ENCODE data around the gene ZNF597.
A peak's percentile ranks its signal among the peaks of the same experiment; 100 is the strongest.

ZNF597 gene

DNA sequence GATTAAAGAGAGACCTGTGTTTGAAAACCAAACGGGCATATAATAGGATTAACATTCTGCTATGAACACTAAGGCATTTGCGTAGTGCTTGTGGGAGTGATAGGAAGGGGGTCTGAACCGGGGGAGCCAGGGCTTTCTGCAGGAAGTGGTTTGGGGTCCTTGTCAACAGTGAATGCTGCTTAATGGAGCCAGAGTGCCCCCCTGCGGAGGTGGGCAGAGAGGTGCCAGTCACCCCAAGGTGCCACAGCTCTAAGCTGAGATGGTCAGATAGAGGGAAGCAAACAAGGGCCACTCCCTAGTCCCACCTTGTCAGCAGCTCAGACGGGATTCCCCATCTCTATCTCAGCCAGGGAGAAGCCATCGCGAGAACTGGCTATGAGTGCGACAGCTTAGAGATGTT is 17.8 kb upstream of the ZNF597 start:
- Histone ChIP-seq H3K9ac (ENCODE audit: low read length) (no peak overlapping the region), H3K36me3 (ENCODE audit: control insufficient read depth, insufficient read depth, low read length) (peaks cover 7% of the 10 kb centered on the region), H3K27ac (ENCODE audit: low read depth, low read length) (no peak overlapping the region), H3K9me3 (ENCODE audit: control insufficient read depth, insufficient read depth, low read depth, low read length) (no peaks in the 10 kb centered on the region), H3K27me3 (ENCODE audit: control insufficient read depth, insufficient read depth, low read length) (no peaks in the 10 kb centered on the region), H3K4me1 (ENCODE audit: control insufficient read depth, insufficient read depth, low read length) (peaks cover 33% of the 10 kb centered on the region), H3K4me3 (ENCODE audit: low read depth, low read length) (no peak overlapping the region)

- no peaks in the 10 kb centered on the region for H3K9me3 ChIP-seq (ENCODE audit: control insufficient read depth, insufficient read depth, low read depth, low read length)
- no peak overlapping the region for H3K27ac ChIP-seq (ENCODE audit: low read depth, low read length)
- H3K9ac ChIP-seq (ENCODE audit: low read length), result no peak overlapping the region
- H3K27me3 ChIP-seq (ENCODE audit: control insufficient read depth, insufficient read depth, low read length), result no peaks in the 10 kb centered on the region
- H3K36me3 ChIP-seq (ENCODE audit: control insufficient read depth, insufficient read depth, low read length), result 0 out of 2 replicates have a peak, but pooled peaks cover 3% of the 10 kb centered on the region
- peaks cover 33% of the 10 kb centered on the region for H3K4me1 ChIP-seq (ENCODE audit: control insufficient read depth, insufficient read depth, low read length)
- no peak overlapping the region for H3K4me3 ChIP-seq (ENCODE audit: low read depth, low read length)
Measured at GRCh38 chr16:3460585-3460984, 17.3 kb upstream of the ZNF597 start.

DNA sequence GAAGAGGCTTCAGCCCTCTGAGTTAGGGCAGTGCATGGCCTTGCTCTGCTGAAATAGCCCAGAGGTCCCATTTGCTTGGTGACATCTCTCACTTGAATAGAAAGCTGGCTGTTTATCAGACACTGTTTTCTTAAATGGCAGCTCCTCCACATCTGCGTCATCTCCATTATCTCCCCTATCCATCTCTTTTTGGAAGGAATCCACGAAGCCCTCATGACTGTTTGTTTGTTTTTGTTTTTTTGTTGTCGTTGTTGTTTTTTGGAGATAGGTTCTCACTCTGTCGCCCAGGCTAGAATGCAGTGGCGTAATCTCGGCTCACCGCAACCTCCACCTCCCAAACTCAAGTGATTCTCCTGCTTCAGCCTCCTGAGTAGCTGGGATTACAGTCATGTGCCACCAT is 16.8 kb upstream of the ZNF597 start:
- Histone ChIP-seq H3K9me3 (ENCODE audit: control insufficient read depth, insufficient read depth, low read depth, low read length) (no peaks in the 10 kb centered on the region), H3K27ac (ENCODE audit: low read depth, low read length) (no peak overlapping the region), H3K9ac (ENCODE audit: low read length) (peak overlapping the region; percentile 27), H3K4me3 (ENCODE audit: low read depth, low read length) (0 out of 2 replicates have a peak overlapping the region, but pooled peaks have one; percentile 99), H3K27me3 (ENCODE audit: control insufficient read depth, insufficient read depth, low read length) (no peaks in the 10 kb centered on the region), H3K4me1 (ENCODE audit: control insufficient read depth, insufficient read depth, low read length) (peaks cover 33% of the 10 kb centered on the region), H3K36me3 (ENCODE audit: control insufficient read depth, insufficient read depth, low read length) (no peaks in the 10 kb centered on the region)

- Histone ChIP-seq H3K4me1 (ENCODE audit: control insufficient read depth, insufficient read depth, low read length) (peaks cover 32% of the 10 kb centered on the region), H3K36me3 (ENCODE audit: control insufficient read depth, insufficient read depth, low read length) (no peaks in the 10 kb centered on the region), H3K27me3 (ENCODE audit: control insufficient read depth, insufficient read depth, low read length) (no peaks in the 10 kb centered on the region), H3K27ac (ENCODE audit: low read depth, low read length) (no peak overlapping the region), H3K9me3 (ENCODE audit: control insufficient read depth, insufficient read depth, low read depth, low read length) (no peaks in the 10 kb centered on the region), H3K4me3 (ENCODE audit: low read depth, low read length) (peak overlapping the region; percentile 99), H3K9ac (ENCODE audit: low read length) (peak overlapping the region; percentile 27)
Measured at GRCh38 chr16:3459401-3460090, 16.2 kb upstream of the ZNF597 start.

DNA sequence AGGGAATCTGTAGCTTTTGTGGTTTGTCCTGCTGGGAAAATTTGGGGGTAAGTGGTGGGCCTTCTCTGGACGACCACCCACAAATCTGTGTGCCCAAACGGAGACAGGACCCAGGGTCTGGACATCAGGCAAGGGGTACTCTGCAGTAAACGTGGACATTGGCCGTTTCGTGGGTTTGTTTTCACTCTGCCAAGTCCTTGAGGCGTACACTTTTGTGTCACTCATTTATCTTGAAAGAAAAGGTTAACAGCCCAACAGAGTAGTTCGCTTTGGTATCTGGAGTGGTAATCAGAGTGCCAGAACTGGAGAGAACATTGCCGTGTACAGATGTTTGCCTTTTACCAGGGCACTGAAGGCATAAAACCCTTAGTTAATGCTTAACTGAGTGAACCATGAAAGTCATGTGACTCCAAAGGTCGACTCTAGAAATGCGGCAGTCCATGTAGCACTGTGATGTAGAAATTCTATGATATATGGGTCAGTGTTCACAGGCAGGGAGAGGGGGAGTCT is 15.6 kb upstream of the ZNF597 start:
- Histone ChIP-seq H3K4me1 (ENCODE audit: control insufficient read depth, insufficient read depth, low read length) (peaks cover 27% of the 10 kb centered on the region), H3K27ac (ENCODE audit: low read depth, low read length) (peak overlapping the region; percentile 88), H3K4me3 (ENCODE audit: low read depth, low read length) (peak overlapping the region; percentile 99), H3K9me3 (ENCODE audit: control insufficient read depth, insufficient read depth, low read depth, low read length) (no peaks in the 10 kb centered on the region), H3K27me3 (ENCODE audit: control insufficient read depth, insufficient read depth, low read length) (no peaks in the 10 kb centered on the region), H3K36me3 (ENCODE audit: control insufficient read depth, insufficient read depth, low read length) (no peaks in the 10 kb centered on the region), H3K9ac (ENCODE audit: low read length) (peak overlapping the region; percentile 86)

DNA sequence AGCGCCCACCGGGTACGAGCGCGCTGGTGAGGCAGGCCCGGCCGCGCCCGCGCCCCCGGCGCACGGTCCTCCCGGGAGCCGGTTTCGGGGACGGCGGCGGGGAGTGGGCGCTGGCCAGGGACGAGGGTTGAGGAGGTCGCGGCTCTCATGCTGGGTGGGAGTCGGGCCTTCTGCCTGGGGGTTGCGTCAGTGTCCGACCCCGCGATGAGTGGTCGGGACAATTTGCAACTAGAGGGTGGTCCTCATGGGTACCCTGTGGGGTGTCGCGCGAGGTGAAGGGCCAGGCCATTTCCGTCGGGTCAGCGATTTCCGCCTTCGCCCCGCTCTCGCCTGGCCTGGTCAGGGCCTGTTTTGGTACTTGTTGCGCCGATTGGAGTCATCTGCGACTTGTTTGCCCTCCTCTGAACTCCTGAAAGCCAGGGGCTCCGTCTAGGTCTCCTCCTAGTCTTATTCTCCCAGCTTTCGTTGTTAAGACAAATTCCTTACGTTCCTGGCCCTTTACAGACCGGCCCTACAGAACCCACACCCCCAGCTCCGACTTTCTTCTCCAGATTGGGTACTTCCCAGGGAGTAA is 15.1 kb upstream of the ZNF597 start:
- peak overlapping the region; percentile 99 for H3K4me3 ChIP-seq (ENCODE audit: low read depth, low read length)
- H3K9me3 ChIP-seq (ENCODE audit: control insufficient read depth, insufficient read depth, low read depth, low read length), result no peaks in the 10 kb centered on the region
- H3K4me1 ChIP-seq (ENCODE audit: control insufficient read depth, insufficient read depth, low read length), result peaks cover 27% of the 10 kb centered on the region
- peak overlapping the region; percentile 86 for H3K9ac ChIP-seq (ENCODE audit: low read length)
- H3K36me3 ChIP-seq (ENCODE audit: control insufficient read depth, insufficient read depth, low read length), result no peaks in the 10 kb centered on the region
- H3K27me3 ChIP-seq (ENCODE audit: control insufficient read depth, insufficient read depth, low read length), result no peaks in the 10 kb centered on the region
- peak overlapping the region; percentile 88 for H3K27ac ChIP-seq (ENCODE audit: low read depth, low read length)

DNA sequence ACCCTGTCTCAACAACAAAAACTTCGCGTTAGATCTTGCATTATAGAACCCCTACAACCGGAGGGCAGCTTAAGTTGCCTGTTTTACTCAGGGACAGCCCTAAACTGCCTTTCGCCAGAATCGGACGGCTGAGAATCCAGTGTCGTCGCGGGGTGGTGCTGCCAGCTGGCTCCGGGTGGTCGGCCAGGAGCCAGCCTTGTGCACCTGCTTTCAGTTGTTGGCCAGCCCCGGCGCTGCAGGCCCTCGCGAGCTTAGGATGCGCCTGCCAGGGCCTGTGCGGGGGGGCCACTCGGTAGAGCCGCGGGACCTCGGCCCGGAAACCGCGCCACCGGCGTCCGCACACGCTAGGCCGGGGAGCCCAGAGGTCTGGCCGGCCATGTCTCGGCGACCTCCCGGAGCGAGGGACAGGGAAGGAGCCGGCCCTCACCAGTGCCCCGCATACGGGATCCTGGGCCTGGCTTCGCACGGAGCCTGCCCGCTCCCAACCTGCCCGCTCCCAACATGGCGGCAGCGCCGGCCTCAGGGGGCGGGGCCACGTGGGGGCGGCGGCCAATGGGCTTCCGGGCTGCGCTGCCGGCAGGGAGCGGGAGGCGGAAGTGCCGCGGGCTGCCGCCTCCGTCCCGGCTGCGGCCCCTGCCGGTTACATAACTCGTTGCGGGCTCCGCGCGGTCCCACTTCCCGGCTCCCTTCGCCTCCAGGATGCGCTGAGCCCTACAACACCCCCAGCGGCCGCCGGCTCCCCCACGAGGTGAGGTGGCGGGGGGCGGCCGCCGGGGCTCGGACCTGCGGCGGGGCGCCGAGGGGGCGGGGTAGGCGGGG is 14.3 kb upstream of the ZNF597 start:
- Histone ChIP-seq H3K36me3 (ENCODE audit: control insufficient read depth, insufficient read depth, low read length) (no peaks in the 10 kb centered on the region), H3K4me3 (ENCODE audit: low read depth, low read length) (peak overlapping the region; percentile 99), H3K27me3 (ENCODE audit: control insufficient read depth, insufficient read depth, low read length) (no peaks in the 10 kb centered on the region), H3K9ac (ENCODE audit: low read length) (peak overlapping the region; percentile 84), H3K4me1 (ENCODE audit: control insufficient read depth, insufficient read depth, low read length) (peaks cover 27% of the 10 kb centered on the region), H3K27ac (ENCODE audit: low read depth, low read length) (peak overlapping the region; percentile 94), H3K9me3 (ENCODE audit: control insufficient read depth, insufficient read depth, low read depth, low read length) (no peaks in the 10 kb centered on the region)

DNA sequence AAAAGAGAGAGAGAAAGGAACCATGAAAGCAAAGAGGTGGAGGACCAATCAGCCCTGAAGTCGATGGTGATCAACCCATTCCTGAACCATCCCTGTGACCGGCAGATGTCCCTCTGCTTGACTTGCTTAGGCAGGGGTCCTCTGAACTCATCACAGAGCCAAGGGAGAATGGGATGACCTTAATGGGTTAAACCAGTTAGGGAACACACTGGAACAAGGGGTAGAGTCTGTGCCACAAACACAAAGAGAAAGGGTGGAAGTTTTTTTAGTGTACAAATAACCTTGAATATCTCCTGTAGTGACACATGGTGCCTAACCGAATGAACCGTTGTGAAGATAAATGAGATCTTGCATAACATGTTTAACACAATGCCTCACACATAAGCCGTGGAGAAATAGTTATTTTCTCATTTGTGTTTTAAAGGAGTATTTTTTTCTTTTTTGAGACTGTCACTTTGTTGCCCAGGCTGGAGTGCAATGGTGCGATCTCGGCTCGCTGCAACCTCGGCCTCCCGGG is 11.4 kb upstream of the ZNF597 start:
- Histone ChIP-seq H3K27me3 (ENCODE audit: control insufficient read depth, insufficient read depth, low read length) (no peaks in the 10 kb centered on the region), H3K4me3 (ENCODE audit: low read depth, low read length) (no peak overlapping the region), H3K36me3 (ENCODE audit: control insufficient read depth, insufficient read depth, low read length) (0 out of 2 replicates have a peak, but pooled peaks cover 4% of the 10 kb centered on the region), H3K4me1 (ENCODE audit: control insufficient read depth, insufficient read depth, low read length) (peaks cover 15% of the 10 kb centered on the region), H3K27ac (ENCODE audit: low read depth, low read length) (no peak overlapping the region), H3K9me3 (ENCODE audit: control insufficient read depth, insufficient read depth, low read depth, low read length) (no peaks in the 10 kb centered on the region), H3K9ac (ENCODE audit: low read length) (no peak overlapping the region)

DNA sequence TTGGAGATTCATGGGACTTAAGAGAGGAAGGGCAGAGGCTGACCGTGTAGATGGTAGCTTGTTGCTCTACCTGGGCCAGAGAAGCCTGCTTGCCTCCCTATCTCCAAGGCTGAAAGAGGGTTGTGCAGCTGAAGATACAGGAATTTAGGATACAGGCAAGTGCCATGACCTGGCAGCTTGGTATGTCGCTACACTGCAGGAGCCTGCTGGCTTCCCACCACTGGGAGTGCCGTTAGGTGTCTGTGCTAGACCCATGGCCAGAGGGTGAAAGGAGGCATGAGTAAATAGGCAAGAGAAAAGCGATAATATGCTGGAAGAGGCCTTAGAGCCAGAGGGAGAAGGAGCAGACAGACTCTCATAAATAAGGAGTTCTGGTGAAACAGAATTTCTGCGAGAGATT is 10.8 kb upstream of the ZNF597 start:
- no peak overlapping the region for H3K9ac ChIP-seq (ENCODE audit: low read length)
- no peak overlapping the region for H3K27ac ChIP-seq (ENCODE audit: low read depth, low read length)
- peaks cover 9% of the 10 kb centered on the region for H3K4me1 ChIP-seq (ENCODE audit: control insufficient read depth, insufficient read depth, low read length)
- H3K9me3 ChIP-seq (ENCODE audit: control insufficient read depth, insufficient read depth, low read depth, low read length), result no peaks in the 10 kb centered on the region
- peaks cover 8% of the 10 kb centered on the region; the same call in 1 of the 2 replicates for H3K36me3 ChIP-seq (ENCODE audit: control insufficient read depth, insufficient read depth, low read length)
- H3K27me3 ChIP-seq (ENCODE audit: control insufficient read depth, insufficient read depth, low read length), result no peaks in the 10 kb centered on the region
- H3K4me3 ChIP-seq (ENCODE audit: low read depth, low read length), result no peak overlapping the region

GRCh38 chr16:3444032-3444388 is 706 bp upstream of the ZNF597 start:
- peak overlapping the region; percentile 80 for H3K4me3 ChIP-seq (ENCODE audit: low read depth, low read length)
- H3K27ac ChIP-seq (ENCODE audit: low read depth, low read length), result peak overlapping the region; percentile 32; the same call in 1 of the 2 replicates
- H3K9ac ChIP-seq (ENCODE audit: low read length), result peak overlapping the region; percentile 83
- H3K4me1 ChIP-seq (ENCODE audit: control insufficient read depth, insufficient read depth, low read length), result no peaks in the 10 kb centered on the region
- H3K36me3 ChIP-seq (ENCODE audit: control insufficient read depth, insufficient read depth, low read length), result peaks cover 22% of the 10 kb centered on the region
- no peaks in the 10 kb centered on the region for H3K27me3 ChIP-seq (ENCODE audit: control insufficient read depth, insufficient read depth, low read length)
- H3K9me3 ChIP-seq (ENCODE audit: control insufficient read depth, insufficient read depth, low read depth, low read length), result 0 out of 2 replicates have a peak, but pooled peaks cover 4% of the 10 kb centered on the region

All from HUES6 (cell line).